Measurements from ENCODE around the gene DHRS12. TPM values are rescaled to one million over a fixed set of nuclear protein-coding genes. Genes with fewer than 3 reads are reported as not detected.

The DHRS12 gene
- total RNA-seq, 1 experiment from 2014 or later, result 2.6 TPM

GRCh38 chr13:51818781-51819511 is 15.0 kb upstream of the DHRS12 start:
- BruUV-seq (replicated peaks), result no TSS peak
- no peak overlapping the region for H2AFZ ChIP-seq (ENCODE audit: low read length)
- H3K4me3 ChIP-seq (ENCODE audit: low read length), result no peak overlapping the region
- ChIA-PET POLR2A (ENCODE audit: unreplicated experiment) (no interaction called here), CTCF (no interaction called here)
- no peaks in the 10 kb centered on the region for H3K9me2 ChIP-seq (replicated peaks; ENCODE audit: low read length)
- no peaks in the 10 kb centered on the region for H3K36me3 ChIP-seq (ENCODE audit: low read depth, low read length)
- no peaks in the 10 kb centered on the region for H3K79me2 ChIP-seq (ENCODE audit: low read length)
- H4K20me1 ChIP-seq (ENCODE audit: low read length), result no peaks in the 10 kb centered on the region
- no peak overlapping the region for H3K9ac ChIP-seq (ENCODE audit: low read length)
- H3K9me3 ChIP-seq (ENCODE audit: low read length), result no peaks in the 10 kb centered on the region
- intact Hi-C loops (cut with micrococcal nuclease), result loop anchor here (5.0 kb wide), 2 partner anchors 38 to 78 kb away; no protein-coding TSS in a partner anchor
- H3F3A ChIP-seq (ENCODE audit: low read length, unreplicated experiment), result no peaks in the 10 kb centered on the region
- DNase-seq (no peak), ATAC-seq (no peak)
- H3K27ac ChIP-seq (ENCODE audit: low read length), result no peak overlapping the region
- H3K27me3 ChIP-seq (ENCODE audit: low read length), result no peaks in the 10 kb centered on the region
- TF ChIP-seq CTCF (conservative IDR thresholded peaks at IDR 0.05; ENCODE audit: low read depth, low read length), result no peak
- TF ChIP-seq EZH2 (IDR thresholded peaks at IDR 0.05; ENCODE audit: low read length, unreplicated experiment), result no peak
- no peak for TF ChIP-seq EZH2phosphoT487 (IDR thresholded peaks at IDR 0.05; ENCODE audit: borderline replicate concordance, low read length)
- H3K4me2 ChIP-seq (ENCODE audit: low read length), result no peak overlapping the region
- H3K4me1 ChIP-seq (ENCODE audit: insufficient read depth, low read length), result peaks cover 6% of the 10 kb centered on the region; the same call in 1 of the 2 replicates

- no peak overlapping the region for H3K27ac ChIP-seq (ENCODE audit: low read length)
- TF ChIP-seq CTCF (conservative IDR thresholded peaks at IDR 0.05; ENCODE audit: low read depth, low read length) (no peak), EZH2phosphoT487 (IDR thresholded peaks at IDR 0.05; ENCODE audit: borderline replicate concordance, low read length) (no peak), EZH2 (IDR thresholded peaks at IDR 0.05; ENCODE audit: low read length, unreplicated experiment) (no peak)
- peaks cover 6% of the 10 kb centered on the region; the same call in 1 of the 2 replicates for H3K4me1 ChIP-seq (ENCODE audit: insufficient read depth, low read length)
- no peaks in the 10 kb centered on the region for H3K9me2 ChIP-seq (replicated peaks; ENCODE audit: low read length)
- H3K9ac ChIP-seq (ENCODE audit: low read length), result no peak overlapping the region
- intact Hi-C loops (cut with micrococcal nuclease), result loop anchor here (5.0 kb wide), 2 partner anchors 39 to 79 kb away; no protein-coding TSS in a partner anchor
- no peaks in the 10 kb centered on the region for H3K36me3 ChIP-seq (ENCODE audit: low read depth, low read length)
- ATAC-seq (no peak), DNase-seq (no peak)
- H4K20me1 ChIP-seq (ENCODE audit: low read length), result no peaks in the 10 kb centered on the region
- CTCF ChIA-PET, result no interaction called here
- no peak overlapping the region for H3K4me2 ChIP-seq (ENCODE audit: low read length)
- H3K27me3 ChIP-seq (ENCODE audit: low read length), result no peaks in the 10 kb centered on the region
- no TSS peak for BruUV-seq (replicated peaks)
- H2AFZ ChIP-seq (ENCODE audit: low read length), result no peak overlapping the region
- H3F3A ChIP-seq (ENCODE audit: low read length, unreplicated experiment), result no peaks in the 10 kb centered on the region
- H3K9me3 ChIP-seq (ENCODE audit: low read length), result no peaks in the 10 kb centered on the region
- no peak overlapping the region for H3K4me3 ChIP-seq (ENCODE audit: low read length)
- POLR2A ChIA-PET (ENCODE audit: unreplicated experiment), result no interaction called here
- H3K79me2 ChIP-seq (ENCODE audit: low read length), result no peaks in the 10 kb centered on the region
Measured at GRCh38 chr13:51818276-51818675, 14.3 kb upstream of the DHRS12 start.

GRCh38 chr13:51817717-51818116 is 13.8 kb upstream of the DHRS12 start:
- Histone ChIP-seq H4K20me1 (ENCODE audit: low read length) (no peaks in the 10 kb centered on the region), H3K27me3 (ENCODE audit: low read length) (no peaks in the 10 kb centered on the region), H3K4me3 (ENCODE audit: low read length) (no peak overlapping the region), H3K9ac (ENCODE audit: low read length) (no peak overlapping the region), H3F3A (ENCODE audit: low read length, unreplicated experiment) (no peaks in the 10 kb centered on the region), H3K36me3 (ENCODE audit: low read depth, low read length) (no peaks in the 10 kb centered on the region), H3K9me2 (replicated peaks; ENCODE audit: low read length) (no peaks in the 10 kb centered on the region), H3K4me2 (ENCODE audit: low read length) (no peak overlapping the region), H3K27ac (ENCODE audit: low read length) (no peak overlapping the region), H2AFZ (ENCODE audit: low read length) (no peak overlapping the region), H3K9me3 (ENCODE audit: low read length) (no peaks in the 10 kb centered on the region), H3K79me2 (ENCODE audit: low read length) (no peaks in the 10 kb centered on the region), H3K4me1 (ENCODE audit: insufficient read depth, low read length) (peaks cover 6% of the 10 kb centered on the region; the same call in 1 of the 2 replicates)
- ChIA-PET POLR2A (ENCODE audit: unreplicated experiment) (no interaction called here), CTCF (no interaction called here)
- ATAC-seq (no peak), DNase-seq (no peak)
- intact Hi-C loops (cut with micrococcal nuclease), result loop anchor here (5.0 kb wide), 2 partner anchors 40 to 80 kb away; no protein-coding TSS in a partner anchor
- no TSS peak for BruUV-seq (replicated peaks)
- TF ChIP-seq EZH2phosphoT487 (IDR thresholded peaks at IDR 0.05; ENCODE audit: borderline replicate concordance, low read length), result no peak
- no peak for TF ChIP-seq CTCF (conservative IDR thresholded peaks at IDR 0.05; ENCODE audit: low read depth, low read length)
- no peak for TF ChIP-seq EZH2 (IDR thresholded peaks at IDR 0.05; ENCODE audit: low read length, unreplicated experiment)
